ENCODE data around the gene HK2.

The HK2 gene

DNA sequence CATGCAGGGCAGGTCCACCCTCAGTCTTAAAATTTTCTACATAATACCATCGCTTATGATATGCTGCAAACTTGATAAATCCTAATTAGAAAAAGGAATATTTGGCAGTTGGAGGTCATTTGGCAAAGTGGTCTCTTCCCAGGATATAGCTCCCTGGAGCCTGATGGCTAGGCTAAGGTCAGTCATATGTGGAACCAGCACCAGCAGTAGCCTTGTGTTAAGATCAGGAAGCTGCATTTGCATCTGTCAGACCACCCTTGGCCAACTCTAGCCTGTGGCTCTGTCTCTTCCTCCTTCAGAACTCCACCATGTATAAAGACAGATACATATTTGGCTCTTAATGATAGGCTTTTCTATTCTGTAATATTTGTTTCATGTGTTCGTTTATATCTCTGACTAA, 5.4 kb upstream of the HK2 start:
- TF ChIP-seq, protein P1, sequence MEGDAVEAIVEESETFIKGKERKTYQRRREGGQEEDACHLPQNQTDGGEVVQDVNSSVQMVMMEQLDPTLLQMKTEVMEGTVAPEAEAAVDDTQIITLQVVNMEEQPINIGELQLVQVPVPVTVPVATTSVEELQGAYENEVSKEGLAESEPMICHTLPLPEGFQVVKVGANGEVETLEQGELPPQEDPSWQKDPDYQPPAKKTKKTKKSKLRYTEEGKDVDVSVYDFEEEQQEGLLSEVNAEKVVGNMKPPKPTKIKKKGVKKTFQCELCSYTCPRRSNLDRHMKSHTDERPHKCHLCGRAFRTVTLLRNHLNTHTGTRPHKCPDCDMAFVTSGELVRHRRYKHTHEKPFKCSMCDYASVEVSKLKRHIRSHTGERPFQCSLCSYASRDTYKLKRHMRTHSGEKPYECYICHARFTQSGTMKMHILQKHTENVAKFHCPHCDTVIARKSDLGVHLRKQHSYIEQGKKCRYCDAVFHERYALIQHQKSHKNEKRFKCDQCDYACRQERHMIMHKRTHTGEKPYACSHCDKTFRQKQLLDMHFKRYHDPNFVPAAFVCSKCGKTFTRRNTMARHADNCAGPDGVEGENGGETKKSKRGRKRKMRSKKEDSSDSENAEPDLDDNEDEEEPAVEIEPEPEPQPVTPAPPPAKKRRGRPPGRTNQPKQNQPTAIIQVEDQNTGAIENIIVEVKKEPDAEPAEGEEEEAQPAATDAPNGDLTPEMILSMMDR (IDR thresholded peaks at IDR 0.05), result no peak

DNA sequence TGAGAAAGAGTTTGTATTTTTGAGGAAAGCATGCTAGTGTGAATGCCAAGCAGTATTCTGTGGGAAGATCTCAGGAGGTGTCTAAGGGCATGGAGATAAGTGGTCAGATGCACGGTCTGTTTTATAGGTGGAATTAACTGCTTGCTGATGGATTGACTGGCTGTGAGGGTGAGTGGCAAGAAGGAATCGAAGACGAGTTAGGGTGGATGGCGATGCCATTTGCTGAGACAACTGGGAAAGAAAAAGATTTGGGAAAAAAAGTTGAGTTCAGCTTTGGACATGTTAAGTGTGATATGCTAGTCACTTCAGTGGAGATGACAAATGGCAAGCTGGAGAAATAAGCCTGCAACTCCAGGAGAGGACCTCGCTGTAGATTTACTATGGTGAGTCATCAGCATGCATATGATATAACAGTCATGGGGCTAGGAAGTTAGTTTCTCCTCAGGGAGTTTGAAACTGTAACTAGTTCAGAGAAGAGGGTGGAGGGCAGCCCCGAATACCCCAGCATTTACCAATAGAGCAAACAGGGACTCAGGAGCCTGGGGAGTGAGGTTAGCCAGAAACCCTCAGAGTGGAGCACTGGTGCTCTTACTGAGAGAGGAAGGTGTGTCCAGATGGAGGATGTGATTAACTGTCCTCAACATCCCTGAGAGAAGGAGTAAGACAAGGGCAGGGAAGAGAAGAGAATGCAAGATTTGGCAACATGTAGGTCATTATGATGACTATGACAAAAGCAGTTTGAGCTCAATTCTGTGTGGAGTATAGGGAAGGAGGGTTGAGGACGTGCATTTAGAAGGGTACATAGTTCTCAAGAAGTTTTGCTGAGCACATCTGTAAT, 2.0 kb upstream of the HK2 start:
- TF ChIP-seq, protein P1 (IDR thresholded peaks at IDR 0.05), result no peak

DNA sequence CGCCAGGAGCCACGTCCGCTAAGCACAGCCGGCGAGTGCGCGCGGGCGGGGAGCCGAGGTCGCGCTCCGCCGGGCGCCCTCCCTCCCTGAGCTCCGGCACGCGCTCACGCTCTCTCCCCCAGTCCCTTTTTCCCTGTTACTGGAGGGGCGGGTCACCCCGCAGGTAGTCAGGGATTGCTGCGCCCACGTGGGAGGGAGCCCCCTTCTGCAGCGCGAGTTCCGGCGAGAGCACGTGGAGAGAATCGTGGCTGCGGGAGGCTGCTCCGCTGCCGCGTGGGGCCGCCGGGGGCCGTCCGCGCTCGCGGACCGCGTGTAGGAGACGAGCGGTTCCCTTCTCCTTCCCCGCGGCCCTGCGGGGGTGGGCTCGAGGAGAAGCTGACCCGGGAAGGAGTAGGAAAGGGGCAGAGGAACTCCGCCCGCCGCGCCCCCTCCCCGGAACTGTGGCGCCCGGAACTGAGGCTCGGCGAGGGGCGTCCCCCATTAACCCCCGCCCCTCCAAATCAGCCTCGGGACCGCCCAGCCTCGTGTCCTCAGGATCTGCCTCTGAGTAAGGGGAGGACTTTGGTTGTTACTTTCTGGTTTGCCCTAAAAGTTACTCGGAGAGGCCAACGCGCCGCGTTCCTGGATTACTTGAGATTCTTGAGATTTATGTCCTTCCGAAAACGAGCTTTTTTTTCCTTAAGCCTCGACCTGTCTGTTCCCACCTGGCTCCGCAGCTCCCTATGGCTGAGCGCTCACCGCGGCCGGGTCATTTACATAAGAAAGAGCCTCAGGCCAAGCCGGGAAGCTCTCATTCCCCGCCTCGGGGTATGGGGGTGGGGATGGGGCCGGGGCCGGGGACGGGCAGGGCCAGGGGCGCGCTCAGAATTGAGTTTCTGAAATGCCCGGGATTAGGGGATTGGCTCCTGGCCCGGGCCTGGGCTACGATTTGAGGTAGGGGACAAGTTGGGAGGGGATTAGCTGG, 1.1 kb downstream of the HK2 start:
- TF ChIP-seq, protein P1 (IDR thresholded peaks at IDR 0.05), result no peak

DNA sequence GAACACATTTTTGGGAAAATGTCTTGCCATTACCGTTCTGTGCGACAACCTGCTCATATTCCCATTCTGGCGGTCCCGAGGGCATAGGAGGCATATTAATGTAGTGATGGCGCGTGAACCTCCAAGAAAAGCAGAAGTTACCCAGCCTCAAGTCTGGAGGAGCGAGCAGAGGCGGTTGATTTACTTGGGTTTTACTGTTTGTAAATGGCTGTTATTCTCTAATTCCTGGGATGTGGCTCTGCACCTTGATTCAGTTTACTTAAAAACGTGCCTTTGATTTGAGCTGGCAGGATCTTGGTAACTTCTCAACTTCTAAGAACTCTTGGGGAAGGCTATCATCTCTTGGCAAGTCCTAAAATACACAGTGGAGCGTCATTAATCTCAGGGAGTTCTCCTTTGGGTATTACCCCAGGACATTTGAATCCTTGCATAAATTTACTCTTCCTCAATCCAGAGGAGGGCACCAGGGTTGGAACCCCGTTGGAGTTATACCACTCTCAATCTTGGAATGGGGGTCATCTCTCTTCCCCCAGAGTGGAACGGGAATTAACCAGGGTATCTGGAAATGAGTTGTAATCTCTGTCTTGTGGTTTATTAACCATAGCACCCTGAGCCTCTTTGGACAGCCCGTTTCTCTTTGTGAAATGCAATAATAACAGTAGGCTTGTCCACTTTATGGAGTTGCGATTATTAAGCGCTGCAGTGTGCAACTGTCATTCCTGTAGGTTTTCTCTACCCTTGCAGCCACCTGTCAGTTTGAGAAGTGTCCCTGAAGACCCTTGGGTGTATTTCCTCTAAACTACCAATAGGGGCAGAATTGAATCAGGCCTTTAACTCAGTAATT, 2.1 kb downstream of the HK2 start:
- TF ChIP-seq, protein P1 (IDR thresholded peaks at IDR 0.05), result peak; percentile 44; the same call in 1 of the 2 replicates

DNA sequence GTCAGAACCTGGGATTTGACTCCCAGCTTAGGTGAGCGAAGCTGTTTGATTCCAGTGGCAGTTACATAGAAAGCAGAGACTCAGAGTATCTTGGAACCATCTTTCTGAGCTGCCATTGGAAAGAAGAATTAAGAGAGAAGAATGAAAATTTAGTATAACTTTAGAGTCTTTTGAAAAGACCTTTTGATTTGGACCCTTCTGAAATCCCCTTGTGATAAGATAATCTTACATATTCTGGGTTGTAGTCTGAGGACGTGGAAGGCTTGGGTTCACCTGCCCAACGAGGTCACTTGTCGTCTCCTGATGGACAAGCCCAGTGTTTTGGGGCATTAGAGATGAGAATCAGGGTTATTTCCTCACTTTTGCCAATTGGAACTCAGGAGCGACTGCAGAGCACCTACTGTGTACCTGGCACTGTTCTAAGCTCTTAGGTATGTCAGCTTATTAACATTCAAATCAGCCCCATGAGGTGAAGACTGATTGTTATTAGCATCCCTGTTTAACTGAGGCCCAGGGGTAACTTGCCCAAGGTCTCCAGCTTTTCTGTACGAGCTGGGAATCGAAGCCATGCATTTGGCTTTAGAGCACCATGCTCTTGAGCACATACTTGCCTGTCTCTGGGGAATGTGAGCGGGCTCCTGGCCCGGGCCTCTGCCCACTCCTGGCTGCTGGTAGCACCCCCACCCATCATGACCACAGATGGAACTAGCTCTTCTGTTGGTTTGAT, 2.9 kb downstream of the HK2 start:
- TF ChIP-seq, protein P1 (IDR thresholded peaks at IDR 0.05), result no peak

DNA sequence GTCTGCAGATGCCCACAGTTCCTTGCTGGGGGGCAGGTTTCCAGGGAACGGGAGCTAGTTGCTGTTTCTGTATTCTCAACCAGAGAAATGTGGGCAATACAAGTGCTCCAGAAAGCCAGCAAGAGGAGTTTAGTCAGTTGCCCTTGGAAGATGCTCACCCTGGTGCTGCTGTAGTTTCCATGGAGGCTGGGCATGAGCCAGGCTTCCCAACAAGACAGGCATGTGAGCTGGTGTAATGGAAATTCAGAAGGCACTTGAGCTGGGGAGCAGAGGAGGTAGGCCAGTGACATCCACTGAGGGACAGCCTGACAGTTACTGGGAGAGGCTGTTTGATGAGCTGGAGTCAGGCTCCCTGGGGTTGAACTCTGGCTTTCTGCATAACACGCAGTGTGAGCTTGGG, 7.7 kb downstream of the HK2 start:
- TF ChIP-seq, protein P1 (IDR thresholded peaks at IDR 0.05), result no peak
